Dedifferentiated amniotic fluid mesenchymal stem cell (primary cell): ENCODE data around the gene PRKAG2.
"Not testable (repeated sequence)": the region's sequence is repeated elsewhere in the genome, so short reads cannot be mapped to it uniquely, and the experiment has no call there.

Source experiments
- DNase-seq: peaks from one replicate; pipeline ENCODE4 v3.0.0-alpha.2; 2016; ENCODE audit errors: extremely low spot score

Gene PRKAG2

DNA sequence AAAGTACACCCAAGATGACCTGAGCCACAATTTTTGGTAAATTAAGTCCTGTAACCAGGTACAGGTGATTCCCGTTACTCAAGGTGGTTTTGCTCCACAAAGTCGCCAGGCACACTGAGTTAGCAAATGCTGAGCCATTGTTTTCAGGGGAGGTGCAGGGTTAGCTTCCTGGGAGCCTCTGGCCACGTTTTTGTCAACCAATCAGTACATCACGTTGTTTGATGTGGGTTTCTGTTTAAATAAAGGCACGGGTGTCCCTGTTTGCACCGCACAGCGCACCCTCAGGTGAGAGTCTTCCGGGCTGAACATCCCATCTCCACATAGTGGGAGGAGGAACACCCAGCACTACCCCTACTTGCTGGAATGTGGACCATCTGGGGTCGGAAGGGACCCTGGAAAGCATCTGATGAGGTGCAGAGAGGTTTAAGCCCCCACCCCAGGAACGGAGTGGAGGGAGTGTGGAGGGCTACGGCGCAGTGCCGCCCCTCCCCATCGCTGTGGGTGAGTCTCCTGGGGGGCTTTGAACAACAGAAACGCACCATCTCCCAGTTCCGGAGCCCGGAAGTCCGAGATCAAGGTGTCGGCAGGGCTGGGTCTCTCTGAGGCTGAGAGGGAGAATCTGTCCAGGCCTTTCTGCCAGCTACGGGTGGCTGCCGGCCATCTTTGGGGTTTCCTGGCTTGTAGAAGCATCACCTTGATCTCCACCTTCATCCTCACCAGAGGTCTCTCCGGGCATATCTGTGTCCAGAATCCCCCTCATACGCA, 42.5 kb downstream of the PRKAG2 start:
- no peak for DNase-seq

GRCh38 chr7:151833691-151834090, 43.2 kb downstream of the PRKAG2 start:
- no peak for DNase-seq

GRCh38 chr7:151833213-151833651, 43.7 kb downstream of the PRKAG2 start:
- no peak for DNase-seq

- no peak for DNase-seq
Measured at GRCh38 chr7:151832656-151833055, 44.3 kb downstream of the PRKAG2 start.

GRCh38 chr7:151832138-151832537, 44.8 kb downstream of the PRKAG2 start:
- no peak for DNase-seq

GRCh38 chr7:151831606-151832005, 45.3 kb downstream of the PRKAG2 start:
- DNase-seq: no peak

GRCh38 chr7:151830121-151830830, 46.6 kb downstream of the PRKAG2 start:
- no peak for DNase-seq

DNA sequence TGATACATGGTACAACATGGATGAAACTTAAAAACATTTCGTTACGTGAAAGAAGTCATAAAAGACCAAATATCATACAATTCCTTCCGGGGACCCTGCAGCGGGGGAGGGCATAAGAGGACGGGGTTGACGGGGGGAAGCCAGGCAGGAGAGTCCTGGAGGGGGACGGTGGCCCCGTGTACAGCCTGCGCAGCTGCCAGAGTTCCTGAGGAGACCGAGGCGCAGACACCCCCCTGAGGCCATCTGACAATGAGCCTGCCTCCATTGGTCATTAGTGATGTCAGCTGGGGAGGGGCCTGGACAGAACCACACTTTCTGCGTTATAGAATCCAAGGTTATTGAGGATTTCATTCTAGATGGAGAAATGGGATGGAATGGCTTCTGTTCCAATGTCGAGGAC, 47.2 kb downstream of the PRKAG2 start:
- DNase-seq: no peak

DNA sequence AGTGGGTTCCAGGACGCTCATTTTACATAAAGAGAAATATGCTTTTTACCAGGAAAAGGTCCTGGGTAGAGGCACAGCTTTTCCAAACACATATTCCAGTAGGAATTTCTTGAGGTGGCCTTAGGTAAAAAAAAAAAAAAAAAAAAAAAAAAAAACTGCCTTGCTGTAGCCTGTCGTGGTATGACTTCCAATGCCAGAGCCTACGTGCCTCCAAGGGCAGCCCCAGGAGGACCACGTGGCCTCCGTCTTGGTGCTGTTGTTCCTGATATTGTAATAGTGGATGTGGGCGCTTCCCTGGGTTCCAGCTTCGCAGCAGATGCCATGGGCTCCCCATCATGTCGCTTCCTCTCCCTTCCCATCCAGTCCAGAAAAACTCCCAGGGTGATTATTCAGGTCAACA, 49.3 kb downstream of the PRKAG2 start:
- no peak for DNase-seq

DNA sequence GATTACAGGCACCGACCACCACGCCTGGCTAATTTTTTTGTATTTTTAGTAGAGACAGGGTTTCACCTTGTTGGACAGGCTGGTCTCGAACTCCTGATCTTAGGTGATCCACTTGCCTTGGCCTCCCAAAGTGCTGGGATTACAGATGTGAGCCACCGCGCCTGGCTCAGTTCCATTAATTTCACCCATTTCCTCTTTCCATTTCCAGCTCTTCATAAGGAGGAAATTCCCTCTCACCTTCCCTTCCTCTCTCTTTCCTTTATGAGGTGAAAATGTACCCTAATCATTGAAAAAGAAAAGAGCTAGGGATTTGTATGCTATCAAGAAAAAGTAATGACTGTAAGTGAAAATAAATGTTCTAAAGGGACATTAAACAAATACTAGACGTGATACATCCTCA, 50.6 kb downstream of the PRKAG2 start:
- DNase-seq: not testable (repeated sequence)

- no peak for DNase-seq
Measured at GRCh38 chr7:151825721-151826120, 51.2 kb downstream of the PRKAG2 start.

GRCh38 chr7:151824373-151824933, 52.5 kb downstream of the PRKAG2 start:
- no peak for DNase-seq

DNA sequence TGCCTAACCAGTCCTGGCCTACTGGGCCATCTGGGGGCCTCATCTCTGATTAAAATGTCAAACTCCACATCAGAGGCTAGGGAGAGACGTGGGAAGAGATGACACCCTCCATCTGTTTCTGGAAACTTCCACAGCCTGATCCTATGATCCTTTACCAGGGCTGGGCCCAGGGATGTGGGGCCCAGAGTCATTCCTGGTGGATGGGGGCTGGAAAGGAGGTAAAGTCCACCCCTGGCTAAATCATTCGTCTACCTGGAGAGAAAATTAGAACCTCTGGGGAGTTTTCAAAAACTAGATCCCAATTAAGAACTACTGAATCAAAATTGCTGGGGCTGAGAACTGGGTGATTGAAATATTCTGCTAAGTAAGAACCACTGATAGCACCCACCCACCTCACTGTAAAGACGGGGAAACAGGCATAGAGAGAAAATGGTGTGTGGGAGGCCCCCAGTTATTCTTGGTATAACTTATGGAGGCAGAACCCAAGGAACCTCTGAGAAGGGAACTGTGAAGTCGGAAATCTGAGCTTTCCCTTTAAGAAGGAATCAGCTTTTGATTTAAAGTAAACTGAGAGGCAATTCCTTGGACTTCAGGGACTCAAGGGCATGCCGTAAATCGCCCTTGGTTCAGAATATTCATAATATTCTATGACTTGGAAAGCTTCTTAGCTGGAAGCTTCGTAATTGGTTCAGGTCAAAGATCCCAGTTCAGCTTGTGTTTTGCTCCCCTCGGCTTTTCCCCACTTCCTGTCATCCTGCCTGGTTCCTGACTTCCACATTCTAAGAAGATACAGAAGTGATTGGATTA, 53.1 kb downstream of the PRKAG2 start:
- no peak for DNase-seq

DNA sequence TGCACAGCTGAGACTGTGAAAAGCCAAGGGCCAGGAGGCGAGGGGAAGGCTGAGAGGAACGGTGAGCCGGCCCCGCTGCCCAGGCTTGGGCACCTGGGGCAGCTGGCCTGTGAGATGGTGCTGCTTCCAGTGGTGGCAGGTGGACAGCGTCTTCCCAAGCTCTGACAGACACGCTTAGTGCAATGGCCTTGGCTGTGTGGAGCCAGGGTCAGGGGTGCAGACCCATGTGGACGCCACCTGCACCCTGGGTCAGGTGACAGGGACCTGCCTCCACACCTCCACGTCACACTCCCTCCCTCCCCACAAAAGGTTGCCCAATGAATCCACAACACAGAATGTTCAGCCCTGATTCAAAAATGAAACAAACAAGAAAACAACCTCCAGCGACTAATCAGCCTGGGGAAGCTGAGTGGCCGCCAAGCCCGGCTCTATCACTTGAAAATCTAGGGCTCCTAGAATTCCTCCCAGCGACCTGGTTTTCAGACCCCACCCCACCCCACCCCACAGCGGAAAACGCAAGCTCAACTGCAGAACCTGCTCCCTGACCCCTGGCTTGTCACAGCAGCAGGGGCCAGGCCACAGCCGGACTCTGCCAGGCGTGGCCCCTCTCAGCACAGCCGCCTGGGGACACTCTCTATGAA, 54.3 kb downstream of the PRKAG2 start:
- no peak for DNase-seq

DNA sequence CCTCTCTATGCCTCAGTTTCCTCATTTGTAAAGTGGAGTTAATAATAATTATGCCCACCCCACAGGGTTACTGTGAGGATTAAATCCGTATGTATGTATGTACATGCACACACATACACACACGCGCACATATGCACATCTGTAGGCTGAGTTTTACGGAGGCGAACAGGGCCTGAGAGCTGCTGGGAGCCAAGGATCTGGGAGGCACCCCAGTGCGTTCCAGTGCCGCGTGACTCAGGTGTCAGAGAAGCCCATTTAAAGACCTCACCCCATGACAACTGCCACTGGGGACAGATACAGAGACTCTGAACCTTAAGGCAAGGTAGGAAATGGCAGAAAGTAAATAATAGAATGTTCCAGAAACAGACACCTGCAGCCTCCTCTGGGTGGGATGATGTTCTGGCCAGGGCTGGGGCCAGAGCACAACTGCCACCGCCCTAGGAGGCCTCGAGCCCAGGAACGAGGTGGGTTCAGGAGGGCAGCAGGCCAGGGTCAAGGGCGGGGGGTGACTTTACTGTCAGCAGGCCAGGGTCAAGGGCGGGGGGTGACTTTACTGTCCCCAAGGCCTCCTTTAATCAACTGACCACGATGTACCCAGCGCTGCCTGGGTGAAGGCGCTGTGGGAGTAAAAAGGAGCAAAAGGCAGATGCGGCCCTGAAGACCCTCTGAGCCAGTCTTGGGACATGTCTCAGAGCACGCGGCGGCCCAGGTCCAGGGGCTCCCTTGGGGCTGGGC, 54.9 kb downstream of the PRKAG2 start:
- no peak for DNase-seq

- DNase-seq: no peak
Measured at GRCh38 chr7:151821226-151821625, 55.7 kb downstream of the PRKAG2 start.

- DNase-seq: no peak
Measured at GRCh38 chr7:151820491-151821105, 56.3 kb downstream of the PRKAG2 start.

GRCh38 chr7:151819866-151820265, 57.0 kb downstream of the PRKAG2 start:
- DNase-seq: no peak

GRCh38 chr7:151818674-151819519, 58.0 kb downstream of the PRKAG2 start:
- DNase-seq: no peak
